Choroid plexus epithelial cell (primary cell): ENCODE data around the gene CDK17.
"Not testable (repeated sequence)": the region's sequence is repeated elsewhere in the genome, so short reads cannot be mapped to it uniquely, and the experiment has no call there.

Experiments
- DNase-seq: peaks from one replicate; pipeline ENCODE4 v3.0.0-alpha.2; 2010; ENCODE audit warnings: low read depth
- H3K4me3 ChIP-seq: 2 replicates; pipeline ENCODE4 v1.5.1; 2011; ENCODE audit warnings: low read depth, mild to moderate bottlenecking, control low read depth, low read length, moderate library complexity
- CTCF ChIP-seq: conservative IDR thresholded peaks from 2 replicates; pipeline ENCODE4 v1.5.1; 2011; ENCODE audit warnings: low read depth, mild to moderate bottlenecking, control low read depth, inconsistent platforms, low read length, moderate library complexity

CDK17 gene

GRCh38 chr12:96343347-96343954 lies 56.8 kb downstream of the CDK17 start:
- DNase-seq, result peak; percentile 34
- no peak overlapping the region for H3K4me3 ChIP-seq
- TF ChIP-seq CTCF, result no peak

GRCh38 chr12:96339666-96340065 lies 60.6 kb downstream of the CDK17 start:
- not testable (repeated sequence) for H3K4me3 ChIP-seq

GRCh38 chr12:96338852-96339471 lies 61.3 kb downstream of the CDK17 start:
- no peak for TF ChIP-seq CTCF

More at GRCh38 chr12:96339666-96340065, 60.6 kb downstream of the CDK17 start:
- DNase-seq, result not testable (repeated sequence)

GRCh38 chr12:96337953-96338352 lies 62.3 kb downstream of the CDK17 start:
- no peak for DNase-seq
- no peak overlapping the region for H3K4me3 ChIP-seq
- no peak for TF ChIP-seq CTCF

More at GRCh38 chr12:96338852-96339471, 61.3 kb downstream of the CDK17 start:
- H3K4me3 ChIP-seq, result no peak overlapping the region
- DNase-seq, result no peak

GRCh38 chr12:96336489-96336888 lies 63.8 kb downstream of the CDK17 start:
- no peak for DNase-seq
- H3K4me3 ChIP-seq, result no peak overlapping the region
- TF ChIP-seq CTCF, result no peak

DNA sequence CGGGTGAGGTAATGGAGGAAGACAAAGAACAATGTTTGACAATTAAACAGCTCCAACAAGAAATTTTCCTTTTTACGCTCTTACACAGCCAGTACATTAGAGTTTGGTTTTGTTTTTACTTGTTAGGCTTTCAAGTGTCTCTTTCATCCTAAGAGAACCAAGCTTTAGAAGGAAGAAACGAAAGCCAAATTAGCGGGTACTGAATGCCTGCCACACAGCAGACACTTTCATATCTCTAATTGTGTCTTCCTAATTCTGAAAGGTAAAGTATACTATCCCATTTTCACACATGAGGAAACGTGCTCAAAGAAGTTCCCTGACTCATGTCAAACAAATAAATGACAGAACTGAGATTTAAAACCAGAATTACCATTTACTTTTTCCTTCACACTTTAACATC lies 65.0 kb downstream of the CDK17 start:
- TF ChIP-seq CTCF, result no peak
- no peak overlapping the region for H3K4me3 ChIP-seq
- no peak for DNase-seq

- no peak for TF ChIP-seq CTCF
- no peak for DNase-seq
- no peak overlapping the region for H3K4me3 ChIP-seq
Observed at GRCh38 chr12:96334502-96334901, 65.7 kb downstream of the CDK17 start.
